ENCODE data around the gene IFTAP. TPM values are rescaled to one million over a fixed set of nuclear protein-coding genes. Genes with fewer than 3 reads are reported as not detected.

IFTAP gene
- total and polyA plus RNA-seq, 4 donors: 13.5 to 62.1 (median 22.0) TPM

DNA sequence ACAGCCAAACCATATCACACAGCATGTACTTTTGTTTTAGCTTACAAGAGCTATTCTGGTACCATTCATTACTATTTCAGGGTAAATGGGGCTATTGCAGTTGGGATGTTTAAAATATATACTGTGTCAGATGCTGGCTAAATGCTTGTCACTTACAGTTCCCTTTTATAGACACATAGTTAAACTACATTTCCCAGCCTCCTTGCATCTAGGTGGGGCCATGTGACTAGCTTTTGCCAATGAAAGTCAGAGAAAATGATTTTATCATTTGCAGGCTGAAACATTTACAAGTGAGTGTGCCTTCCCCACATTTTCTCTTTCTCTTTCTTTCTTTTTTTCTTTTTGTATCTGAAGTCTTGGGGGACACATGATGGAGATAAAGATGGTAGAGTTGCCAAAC, 7.8 kb upstream of the IFTAP start:
- Histone ChIP-seq H3K27ac (ENCODE audit: low read depth in 1 of 2, low read length in 2 of 2) (no peak overlapping the region), H3K36me3 (ENCODE audit: control insufficient read depth in 1 of 2, insufficient read depth in 2 of 2, low read length in 1 of 2) (no peaks in the 10 kb centered on the region), H3K27me3 (ENCODE audit: control insufficient read depth in 1 of 2, insufficient read depth in 2 of 2, low read length in 1 of 2) (no peaks in the 10 kb centered on the region), H3K9me3 (ENCODE audit: control insufficient read depth, low read length) (no peaks in the 10 kb centered on the region), H3K4me3 (ENCODE audit: low read length in 2 of 2) (no peak overlapping the region), H3K4me1 (ENCODE audit: control insufficient read depth in 1 of 2, insufficient read depth in 2 of 2, low read length in 2 of 2) (no peaks in the 10 kb centered on the region)
- intact Hi-C loops (cut with DNase I): no loop called here
- no peak for DNase-seq
- no peak for ATAC-seq (ENCODE audit: low FRiP score)

DNA sequence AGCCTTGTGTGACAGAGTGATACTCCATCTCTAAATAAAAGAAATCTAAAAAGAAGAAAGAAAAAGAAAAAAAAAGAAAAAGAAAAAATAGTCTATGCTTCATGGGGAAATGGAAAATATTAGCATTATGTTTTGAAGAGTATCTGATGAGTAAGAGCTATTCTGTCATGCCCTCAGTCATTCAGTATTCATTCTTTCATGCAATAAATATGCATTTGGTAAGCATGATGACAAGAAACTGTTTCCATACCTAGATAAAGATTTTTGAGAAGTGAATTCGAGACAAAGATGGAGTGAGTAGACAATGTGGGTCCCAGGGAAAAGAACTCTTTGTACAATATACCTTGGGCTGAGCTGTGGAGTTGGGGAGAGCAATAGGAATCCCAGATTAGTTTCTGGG, 6.2 kb upstream of the IFTAP start:
- no peaks in the 10 kb centered on the region for H3K27me3 ChIP-seq (ENCODE audit: control insufficient read depth in 1 of 2, insufficient read depth in 2 of 2, low read length in 1 of 2)
- no peak for ATAC-seq (ENCODE audit: low FRiP score)
- 22 to 35% methylated on average over 1 of the region's 1 CpG for WGBS, 2 donors
- H3K4me1 ChIP-seq (ENCODE audit: control insufficient read depth in 1 of 2, insufficient read depth in 2 of 2, low read length in 2 of 2): no peaks in the 10 kb centered on the region
- no peaks in the 10 kb centered on the region for H3K9me3 ChIP-seq (ENCODE audit: control insufficient read depth, low read length)
- H3K36me3 ChIP-seq (ENCODE audit: control insufficient read depth in 1 of 2, insufficient read depth in 2 of 2, low read length in 1 of 2): no peaks in the 10 kb centered on the region
- H3K4me3 ChIP-seq (ENCODE audit: low read length in 2 of 2): no peak overlapping the region
- H3K27ac ChIP-seq (ENCODE audit: low read depth in 1 of 2, low read length in 2 of 2): no peak overlapping the region
- no peak for DNase-seq
- intact Hi-C loops (cut with DNase I): no loop called here

DNA sequence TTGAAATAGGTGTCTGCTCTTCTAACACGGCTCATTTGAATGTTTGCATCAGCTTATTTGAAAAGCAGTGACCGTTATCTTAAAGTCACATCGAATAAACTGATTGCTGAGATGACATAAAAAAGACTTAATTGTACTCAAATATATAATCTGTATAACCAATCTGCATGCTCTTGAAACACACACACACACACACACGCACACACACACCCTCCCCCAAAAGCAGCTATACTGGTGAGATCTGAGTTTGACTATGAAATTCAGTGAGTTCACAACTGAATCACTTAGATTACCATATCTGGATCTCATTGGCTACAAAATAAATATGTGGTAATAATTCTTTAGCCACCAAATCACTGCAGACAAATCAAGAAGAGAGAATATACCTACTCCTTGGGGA, 3.8 kb upstream of the IFTAP start:
- Histone ChIP-seq H3K4me1 (ENCODE audit: control insufficient read depth in 1 of 2, insufficient read depth in 2 of 2, low read length in 2 of 2) (peaks cover 0 to 2% of the 10 kb centered on the region in 2 donors), H3K36me3 (ENCODE audit: control insufficient read depth in 1 of 2, insufficient read depth in 2 of 2, low read length in 1 of 2) (no peaks in the 10 kb centered on the region), H3K9me3 (ENCODE audit: control insufficient read depth, low read length) (no peaks in the 10 kb centered on the region), H3K27me3 (ENCODE audit: control insufficient read depth in 1 of 2, insufficient read depth in 2 of 2, low read length in 1 of 2) (no peaks in the 10 kb centered on the region), H3K27ac (ENCODE audit: low read depth in 1 of 2, low read length in 2 of 2) (no peak overlapping the region), H3K4me3 (ENCODE audit: low read length in 2 of 2) (no peak overlapping the region)
- WGBS, 2 donors: 36 to 50% methylated on average over 4 of the region's 4 CpGs
- intact Hi-C loops (cut with DNase I): no loop called here
- ATAC-seq (ENCODE audit: low FRiP score) (no peak), DNase-seq (no peak)

DNA sequence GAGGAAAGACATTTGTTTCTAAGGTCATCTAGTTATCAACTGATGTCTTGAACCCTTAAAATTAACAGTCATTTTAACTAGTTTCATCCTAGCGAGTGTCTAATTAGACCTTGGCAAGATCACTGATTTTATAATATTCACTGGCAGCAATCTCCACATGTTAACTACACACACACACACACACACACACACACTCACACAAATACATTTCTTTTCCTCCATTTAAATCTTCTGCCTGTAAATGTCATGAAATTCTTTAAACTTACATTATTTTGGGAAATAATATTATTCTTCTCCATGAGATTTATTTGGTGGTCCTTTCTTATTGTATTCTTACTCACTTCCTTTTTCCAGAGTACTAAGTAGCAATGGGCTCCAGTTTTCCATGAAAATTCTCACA, 2.9 kb upstream of the IFTAP start:
- no peaks in the 10 kb centered on the region for H3K27me3 ChIP-seq (ENCODE audit: control insufficient read depth in 1 of 2, insufficient read depth in 2 of 2, low read length in 1 of 2)
- H3K36me3 ChIP-seq (ENCODE audit: control insufficient read depth in 1 of 2, insufficient read depth in 2 of 2, low read length in 1 of 2): no peaks in the 10 kb centered on the region
- WGBS, 2 donors: 46 to 48% methylated on average over 1 of the region's 1 CpG
- ATAC-seq (ENCODE audit: low FRiP score): no peak
- H3K27ac ChIP-seq (ENCODE audit: low read depth in 1 of 2, low read length in 2 of 2): no peak overlapping the region
- intact Hi-C loops (cut with DNase I): no loop called here
- H3K9me3 ChIP-seq (ENCODE audit: control insufficient read depth, low read length): no peaks in the 10 kb centered on the region
- DNase-seq: no peak
- peaks cover 0 to 2% of the 10 kb centered on the region in 2 donors for H3K4me1 ChIP-seq (ENCODE audit: control insufficient read depth in 1 of 2, insufficient read depth in 2 of 2, low read length in 2 of 2)
- H3K4me3 ChIP-seq (ENCODE audit: low read length in 2 of 2): no peak overlapping the region

DNA sequence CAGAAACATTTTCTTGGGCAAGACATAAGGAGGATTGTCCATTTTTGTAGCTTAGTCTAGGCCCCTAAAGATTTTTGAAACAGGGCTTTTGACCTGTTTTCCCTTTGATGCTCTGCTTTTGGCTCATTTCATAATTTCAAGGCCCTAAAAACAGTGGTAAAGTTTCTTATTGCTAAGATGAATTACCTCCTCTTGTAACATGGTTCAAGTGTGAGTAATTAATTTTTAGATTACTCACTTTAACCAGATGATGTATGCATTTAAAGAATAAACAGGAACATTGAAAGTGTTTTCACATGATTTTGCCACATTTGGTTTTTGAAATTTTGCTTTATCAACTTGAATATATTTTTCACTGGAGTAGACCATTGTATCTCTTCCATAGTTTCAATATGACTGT, 2.6 kb downstream of the IFTAP start:
- DNase-seq (no peak), ATAC-seq (ENCODE audit: low FRiP score) (no peak)
- Histone ChIP-seq H3K4me3 (ENCODE audit: low read length in 2 of 2) (no peak overlapping the region), H3K4me1 (ENCODE audit: control insufficient read depth in 1 of 2, insufficient read depth in 2 of 2, low read length in 2 of 2) (peaks cover 0 to 2% of the 10 kb centered on the region in 2 donors), H3K36me3 (ENCODE audit: control insufficient read depth in 1 of 2, insufficient read depth in 2 of 2, low read length in 1 of 2) (no peaks in the 10 kb centered on the region), H3K27ac (ENCODE audit: low read depth in 1 of 2, low read length in 2 of 2) (no peak overlapping the region), H3K9me3 (ENCODE audit: control insufficient read depth, low read length) (no peaks in the 10 kb centered on the region), H3K27me3 (ENCODE audit: control insufficient read depth in 1 of 2, insufficient read depth in 2 of 2, low read length in 1 of 2) (no peaks in the 10 kb centered on the region)
- intact Hi-C loops (cut with DNase I): no loop called here

DNA sequence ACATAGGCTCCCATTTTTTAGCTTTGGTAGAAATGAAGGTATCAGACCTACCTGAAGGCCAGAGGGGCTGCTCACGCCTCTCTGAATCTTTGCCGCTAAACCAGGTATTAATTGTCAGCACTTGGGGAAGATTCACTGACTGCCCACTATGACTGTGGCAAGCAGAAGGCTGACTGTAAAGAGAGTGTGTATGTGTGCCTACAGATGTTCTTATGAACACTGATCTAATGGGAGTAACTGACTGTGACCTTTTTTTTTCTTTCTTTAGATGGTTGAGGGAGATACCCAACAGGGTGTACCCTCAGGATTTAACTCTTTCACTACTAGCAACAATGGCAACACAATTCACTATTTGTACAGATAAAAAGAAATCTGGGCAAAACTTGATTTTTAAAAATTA, 3.7 kb downstream of the IFTAP start, which contains the start of gene RAG2:
Gene RAG2 (minus strand): TSS at position 186 of the 400 bp plus-strand sequence. CDS start 4,068 bp downstream, outside the sequence.
- intact Hi-C loops (cut with DNase I): no loop called here
- Histone ChIP-seq H3K36me3 (ENCODE audit: control insufficient read depth in 1 of 2, insufficient read depth in 2 of 2, low read length in 1 of 2) (no peaks in the 10 kb centered on the region), H3K9me3 (ENCODE audit: control insufficient read depth, low read length) (no peaks in the 10 kb centered on the region), H3K4me1 (ENCODE audit: control insufficient read depth in 1 of 2, insufficient read depth in 2 of 2, low read length in 2 of 2) (peaks cover 0 to 2% of the 10 kb centered on the region in 2 donors), H3K27ac (ENCODE audit: low read depth in 1 of 2, low read length in 2 of 2) (no peak within 1 kb of the TSS), H3K4me3 (ENCODE audit: low read length in 2 of 2) (no peak within 1 kb of the TSS), H3K27me3 (ENCODE audit: control insufficient read depth in 1 of 2, insufficient read depth in 2 of 2, low read length in 1 of 2) (no peaks in the 10 kb centered on the region)
- WGBS, 2 donors: 84 to 86% methylated on average over 2 of the region's 2 CpGs
- no peak for ATAC-seq (ENCODE audit: low FRiP score)
- DNase-seq: no peak

DNA sequence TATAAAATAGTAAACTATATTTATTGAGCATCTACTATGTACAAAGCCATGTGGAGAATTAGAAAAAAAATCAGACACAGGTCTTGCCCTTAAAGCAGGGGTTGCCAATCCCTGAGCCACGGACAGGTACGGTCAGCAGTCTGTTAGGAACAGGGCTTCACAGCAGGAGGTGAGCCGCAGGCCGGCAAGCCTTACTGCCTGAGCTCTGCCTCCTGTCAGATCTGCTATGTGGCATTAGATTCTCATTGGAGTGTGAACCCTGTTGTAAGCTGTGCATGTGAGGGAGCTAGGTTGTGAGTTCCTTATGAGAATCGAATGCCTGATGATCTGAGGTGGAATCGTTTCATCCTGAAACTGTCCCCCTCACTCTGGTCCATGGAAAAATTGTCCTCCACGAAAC, 5.9 kb downstream of the IFTAP start:
- 84 to 87% methylated on average over 7 of the region's 7 CpGs for WGBS, 2 donors
- DNase-seq: no peak
- Histone ChIP-seq H3K9me3 (ENCODE audit: control insufficient read depth, low read length) (no peaks in the 10 kb centered on the region), H3K27me3 (ENCODE audit: control insufficient read depth in 1 of 2, insufficient read depth in 2 of 2, low read length in 1 of 2) (no peaks in the 10 kb centered on the region), H3K4me3 (ENCODE audit: low read length in 2 of 2) (no peak overlapping the region), H3K36me3 (ENCODE audit: control insufficient read depth in 1 of 2, insufficient read depth in 2 of 2, low read length in 1 of 2) (no peaks in the 10 kb centered on the region), H3K27ac (ENCODE audit: low read depth in 1 of 2, low read length in 2 of 2) (no peak overlapping the region), H3K4me1 (ENCODE audit: control insufficient read depth in 1 of 2, insufficient read depth in 2 of 2, low read length in 2 of 2) (no peaks in the 10 kb centered on the region)
- no peak for ATAC-seq (ENCODE audit: low FRiP score)
- intact Hi-C loops (cut with DNase I): no loop called here

DNA sequence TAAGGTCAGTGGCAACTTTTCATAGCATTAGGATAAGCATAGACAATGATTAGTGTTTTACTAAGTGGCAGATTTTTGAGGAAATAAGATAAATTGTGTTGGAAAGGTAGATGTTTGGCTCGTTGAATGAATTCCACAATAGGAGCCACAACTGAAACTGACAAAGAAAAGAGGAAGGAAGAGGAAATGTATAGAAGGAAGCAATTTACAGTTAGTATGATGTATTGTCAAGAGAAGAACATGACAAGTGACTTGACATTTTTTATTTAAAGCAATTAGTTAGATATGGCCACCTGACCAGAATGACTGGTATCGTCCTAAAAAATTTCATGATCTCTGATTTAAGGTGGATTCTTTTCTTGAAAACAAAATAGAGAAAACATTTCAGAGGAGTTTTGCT, 6.9 kb downstream of the IFTAP start:
- no peak for DNase-seq
- Histone ChIP-seq H3K9me3 (ENCODE audit: control insufficient read depth, low read length) (no peaks in the 10 kb centered on the region), H3K36me3 (ENCODE audit: control insufficient read depth in 1 of 2, insufficient read depth in 2 of 2, low read length in 1 of 2) (no peaks in the 10 kb centered on the region), H3K27me3 (ENCODE audit: control insufficient read depth in 1 of 2, insufficient read depth in 2 of 2, low read length in 1 of 2) (no peaks in the 10 kb centered on the region), H3K4me3 (ENCODE audit: low read length in 2 of 2) (no peak overlapping the region), H3K27ac (ENCODE audit: low read depth in 1 of 2, low read length in 2 of 2) (no peak overlapping the region), H3K4me1 (ENCODE audit: control insufficient read depth in 1 of 2, insufficient read depth in 2 of 2, low read length in 2 of 2) (no peaks in the 10 kb centered on the region)
- 91 to 95% methylated on average over 2 of the region's 2 CpGs for WGBS, 2 donors
- intact Hi-C loops (cut with DNase I): no loop called here
- ATAC-seq (ENCODE audit: low FRiP score): no peak

DNA sequence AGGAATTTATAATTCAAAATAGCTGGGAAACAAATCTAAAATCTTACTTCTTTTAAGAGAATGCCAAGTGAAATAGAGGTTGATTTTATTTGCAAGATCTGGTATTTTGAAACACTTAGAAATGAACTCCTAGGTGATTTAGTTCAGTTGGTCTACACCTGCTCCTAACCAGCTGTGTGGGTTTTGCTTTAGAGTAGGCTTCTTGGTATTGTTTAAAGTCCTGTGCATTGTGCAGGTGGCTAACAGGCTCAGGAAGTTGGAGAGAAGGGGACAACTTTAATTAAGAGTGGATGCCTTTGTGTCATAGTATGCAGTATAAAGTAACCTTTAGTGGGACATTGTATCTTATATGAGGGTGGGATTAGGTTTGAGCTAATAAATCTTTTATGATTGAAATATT, 7.8 kb downstream of the IFTAP start:
- no peaks in the 10 kb centered on the region for H3K27me3 ChIP-seq (ENCODE audit: control insufficient read depth in 1 of 2, insufficient read depth in 2 of 2, low read length in 1 of 2)
- intact Hi-C loops (cut with DNase I): no loop called here
- no peaks in the 10 kb centered on the region for H3K36me3 ChIP-seq (ENCODE audit: control insufficient read depth in 1 of 2, insufficient read depth in 2 of 2, low read length in 1 of 2)
- no peak overlapping the region for H3K4me3 ChIP-seq (ENCODE audit: low read length in 2 of 2)
- no peaks in the 10 kb centered on the region for H3K4me1 ChIP-seq (ENCODE audit: control insufficient read depth in 1 of 2, insufficient read depth in 2 of 2, low read length in 2 of 2)
- DNase-seq (no peak), ATAC-seq (ENCODE audit: low FRiP score) (no peak)
- H3K27ac ChIP-seq (ENCODE audit: low read depth in 1 of 2, low read length in 2 of 2): no peak overlapping the region
- no peaks in the 10 kb centered on the region for H3K9me3 ChIP-seq (ENCODE audit: control insufficient read depth, low read length)
